HG03175 (cell line): ENCODE results near the gene FGGY.

Source experiments
- ATAC-seq: cut with Tn5 transposase; IDR thresholded peaks from one replicate; pipeline ENCODE4 v1.9.1; 2021; ENCODE audit warnings: mild to moderate bottlenecking, moderate library complexity; ENCODE audit not compliant: unreplicated experiment

Gene FGGY

GRCh38 chr1:59671066-59671952 is 374.4 kb downstream of the FGGY start:
- ATAC-seq: no peak

GRCh38 chr1:59671953-59672305 is 375.0 kb downstream of the FGGY start:
- no peak for ATAC-seq

GRCh38 chr1:59672851-59673572 is 376.1 kb downstream of the FGGY start:
- no peak for ATAC-seq

- no peak for ATAC-seq
Observed at GRCh38 chr1:59673573-59674450, 376.9 kb downstream of the FGGY start.

GRCh38 chr1:59674595-59674994 is 377.7 kb downstream of the FGGY start:
- ATAC-seq: no peak

- no peak for ATAC-seq
Observed at GRCh38 chr1:59675936-59676335, 379.0 kb downstream of the FGGY start.

GRCh38 chr1:59678040-59678439 is 381.1 kb downstream of the FGGY start:
- no peak for ATAC-seq

- no peak for ATAC-seq
Observed at GRCh38 chr1:59678493-59679228, 381.8 kb downstream of the FGGY start.

- no peak for ATAC-seq
Observed at GRCh38 chr1:59680044-59680443, 383.1 kb downstream of the FGGY start.

GRCh38 chr1:59682396-59683080 is 385.6 kb downstream of the FGGY start:
- ATAC-seq: no peak

GRCh38 chr1:59683197-59683596 is 386.3 kb downstream of the FGGY start:
- no peak for ATAC-seq

- no peak for ATAC-seq
Observed at GRCh38 chr1:59684698-59685097, 387.8 kb downstream of the FGGY start.

- ATAC-seq: no peak
Observed at GRCh38 chr1:59685101-59685500, 388.2 kb downstream of the FGGY start.

GRCh38 chr1:59685666-59686065 is 388.8 kb downstream of the FGGY start:
- no peak for ATAC-seq

GRCh38 chr1:59686170-59686569 is 389.3 kb downstream of the FGGY start:
- ATAC-seq: no peak

GRCh38 chr1:59686574-59686973 is 389.7 kb downstream of the FGGY start:
- ATAC-seq: no peak

- no peak for ATAC-seq
Observed at GRCh38 chr1:59687081-59687480, 390.2 kb downstream of the FGGY start.

GRCh38 chr1:59688976-59689375 is 392.1 kb downstream of the FGGY start:
- no peak for ATAC-seq

- ATAC-seq: no peak
Observed at GRCh38 chr1:59689730-59690129, 392.8 kb downstream of the FGGY start.
